NT2/D1 (cell line): ENCODE measurements around the gene TPSAB1.

Source experiments
- SUZ12 ChIP-seq: IDR thresholded peaks from 2 replicates; pipeline ENCODE4 v1.6.1; 2011; ENCODE audit not compliant: insufficient read length, insufficient read depth; ENCODE audit errors: extremely low read depth
- YY1 ChIP-seq: IDR thresholded peaks from 2 replicates; pipeline ENCODE4 v1.6.1; 2011; ENCODE audit not compliant: insufficient read length, insufficient read depth
- ZNF274 ChIP-seq: IDR thresholded peaks from 2 replicates; pipeline ENCODE4 v1.6.1; 2011; ENCODE audit warnings: mild to moderate bottlenecking, low read depth, low read length

DNA sequence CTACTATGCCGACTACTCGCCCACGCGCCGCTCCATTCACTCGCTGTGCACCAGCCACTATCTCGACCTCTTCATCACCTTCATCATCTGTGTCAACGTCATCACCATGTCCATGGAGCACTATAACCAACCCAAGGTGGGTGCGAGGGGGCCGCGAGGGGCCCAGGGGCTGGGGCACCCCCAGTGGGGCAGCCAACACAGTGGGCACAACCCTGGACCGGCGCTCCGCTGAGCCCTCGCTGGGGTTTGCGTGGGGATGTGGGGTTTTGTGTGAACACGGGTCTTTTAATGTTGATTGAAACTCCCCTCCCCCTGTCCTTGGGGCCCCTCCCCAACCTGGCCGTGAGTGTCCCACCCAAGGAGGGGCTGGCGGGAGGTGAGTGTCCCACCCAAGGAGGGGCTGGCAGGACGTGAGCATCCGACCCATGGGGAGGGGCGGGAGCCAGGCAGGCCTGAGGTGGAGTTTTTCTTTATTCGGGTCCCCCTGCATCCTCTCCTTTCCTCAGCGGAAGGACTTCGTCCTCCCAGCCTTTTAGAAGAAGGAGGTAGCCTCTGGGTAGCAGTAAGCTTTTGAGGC is 26.6 kb upstream of the TPSAB1 start:
- TF ChIP-seq YY1: no peak
- TF ChIP-seq SUZ12: no peak
- TF ChIP-seq ZNF274: no peak
